HG03175 (cell line): ENCODE data around the gene ANXA8.

Experiments used
- ATAC-seq: cut with Tn5 transposase; IDR thresholded peaks from one replicate; pipeline ENCODE4 v1.9.1; 2021; ENCODE audit warnings: mild to moderate bottlenecking, moderate library complexity; ENCODE audit not compliant: unreplicated experiment

Gene ANXA8

DNA sequence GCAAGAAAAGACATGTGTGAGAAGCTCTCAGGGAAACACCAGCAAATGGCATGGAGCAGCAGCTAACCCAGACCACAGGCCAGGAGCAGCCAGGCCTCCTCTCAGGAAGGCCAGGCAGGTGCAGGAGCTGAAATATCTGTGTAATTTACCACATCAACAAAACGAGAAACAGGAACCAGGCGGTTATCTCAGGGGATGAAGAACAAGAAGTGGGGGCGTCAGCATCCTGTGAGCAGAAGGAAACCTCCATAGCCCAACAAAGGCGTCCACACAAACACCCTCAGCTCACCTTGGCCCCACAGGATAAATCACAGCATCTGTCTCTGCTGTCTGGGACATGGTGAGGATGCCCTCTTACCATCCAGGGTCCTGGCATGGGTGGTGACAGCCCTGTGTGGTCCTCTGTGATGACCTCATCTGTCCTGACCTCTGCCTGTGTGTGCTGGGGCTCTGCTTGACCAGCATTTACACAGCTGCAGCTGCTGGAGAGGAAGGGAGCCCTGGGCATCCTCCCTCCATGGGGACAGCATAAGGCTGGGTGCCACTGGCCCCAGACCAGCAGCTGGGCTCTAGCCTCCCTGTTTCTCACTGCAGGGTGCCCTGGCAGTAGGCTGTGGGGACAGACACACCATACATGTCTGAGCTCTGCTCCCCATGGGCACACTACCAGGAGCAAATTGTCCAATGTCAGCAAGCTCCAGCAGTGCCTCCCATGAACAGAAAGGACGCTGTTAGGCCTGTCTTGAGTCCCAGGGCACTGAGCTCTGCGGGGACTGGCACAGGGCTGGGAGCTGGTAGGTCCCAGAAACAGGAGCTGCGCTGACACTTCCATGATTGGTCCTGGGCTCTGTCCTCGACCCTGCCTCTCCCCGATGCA lies 34.6 kb downstream of the ANXA8 start:
- no peak for ATAC-seq

DNA sequence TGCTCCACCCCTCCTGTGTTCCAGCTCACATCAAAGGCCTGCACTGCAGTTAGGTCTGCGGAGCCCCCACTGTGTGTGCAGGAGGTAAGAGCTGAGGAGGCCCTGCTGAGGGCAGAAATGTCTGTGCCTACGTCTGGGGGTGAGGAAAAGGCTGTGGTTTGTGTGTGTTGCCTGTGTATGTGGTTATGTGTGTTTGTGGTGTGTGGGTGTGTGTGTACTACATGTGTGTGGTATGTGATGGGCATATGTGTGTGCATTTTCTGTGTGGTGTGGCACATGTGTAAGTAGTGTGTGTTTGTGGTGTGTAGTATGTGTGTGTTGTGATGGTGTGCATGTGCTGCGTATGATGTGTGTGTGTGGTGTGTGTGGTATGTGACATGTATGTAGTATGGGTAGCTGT lies 36.2 kb downstream of the ANXA8 start:
- no peak for ATAC-seq

DNA sequence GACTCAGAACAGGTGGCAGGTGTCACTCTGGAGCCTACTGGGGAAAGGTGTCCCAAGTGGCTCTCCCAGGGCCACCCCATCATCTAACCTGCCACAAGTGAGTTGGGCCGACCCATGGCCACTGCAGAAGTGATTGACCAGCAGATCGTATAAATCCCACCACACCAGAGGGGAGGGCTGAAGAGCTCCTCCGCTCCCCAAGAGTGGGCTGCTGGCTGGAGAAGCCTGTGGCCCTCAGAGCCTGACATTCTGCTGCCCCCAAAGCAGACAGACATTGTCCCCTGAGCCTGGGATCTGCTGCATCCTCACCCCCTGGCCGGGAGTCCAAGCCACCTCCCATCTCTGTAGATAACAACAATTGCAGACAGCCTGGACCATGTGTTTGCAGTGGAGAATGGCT lies 36.7 kb downstream of the ANXA8 start:
- no peak for ATAC-seq

DNA sequence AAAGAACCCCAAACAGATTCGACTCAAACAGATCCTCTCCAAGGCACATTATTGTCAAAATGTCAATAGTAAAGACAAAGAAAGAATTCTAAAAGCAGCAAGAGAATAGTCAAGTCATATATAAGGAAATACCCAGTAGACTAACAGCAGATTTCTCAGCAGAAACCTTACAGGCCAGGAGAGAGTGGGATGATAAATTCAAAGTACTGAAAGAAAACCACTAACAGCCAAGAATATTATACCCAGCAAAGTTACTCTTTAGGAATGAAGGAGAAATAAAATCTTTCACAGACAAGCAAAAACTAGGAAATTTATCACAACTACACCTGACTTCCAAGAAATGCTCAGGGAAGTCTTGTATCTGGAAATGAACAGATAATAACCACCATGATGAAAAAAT lies 38.2 kb downstream of the ANXA8 start:
- no peak for ATAC-seq

DNA sequence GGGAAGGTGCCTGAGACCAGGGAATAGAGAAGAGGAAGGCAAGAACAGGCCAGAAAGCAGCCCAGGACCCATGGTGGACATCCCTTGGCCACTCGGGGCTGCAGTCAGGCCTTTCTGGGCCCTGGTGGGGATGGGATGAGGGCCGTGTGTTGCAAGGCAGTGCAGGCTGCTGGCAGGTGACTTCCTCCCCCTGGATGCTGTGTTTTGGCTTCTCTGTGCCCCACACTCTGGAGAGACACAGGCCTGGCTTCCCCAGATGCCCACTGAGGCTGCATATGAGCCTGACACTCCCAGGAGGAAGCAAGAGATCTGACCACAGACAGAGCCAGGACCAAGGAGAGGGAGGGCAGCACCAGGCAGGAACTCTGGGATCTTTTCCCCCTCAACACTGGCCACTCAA lies 39.9 kb downstream of the ANXA8 start:
- no peak for ATAC-seq

DNA sequence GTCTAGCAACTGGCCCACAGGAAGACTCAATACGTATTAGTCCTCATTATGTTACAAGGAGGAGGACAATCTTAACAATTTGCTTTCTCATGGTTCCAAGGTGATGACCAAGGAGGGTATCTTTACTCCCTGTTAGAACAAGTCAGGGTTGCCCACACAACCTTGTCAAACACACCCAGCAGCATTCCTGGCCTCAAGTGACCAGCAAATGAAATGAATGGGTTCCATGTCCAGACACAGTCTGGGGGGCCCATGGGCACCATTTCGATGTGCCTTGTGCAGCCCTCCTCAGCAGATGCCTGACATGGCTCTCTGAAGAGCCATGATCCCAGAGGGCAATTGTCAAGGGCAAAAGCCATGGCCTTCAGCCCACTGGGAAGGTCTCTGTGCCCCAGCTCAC lies 40.8 kb downstream of the ANXA8 start:
- ATAC-seq, result no peak

DNA sequence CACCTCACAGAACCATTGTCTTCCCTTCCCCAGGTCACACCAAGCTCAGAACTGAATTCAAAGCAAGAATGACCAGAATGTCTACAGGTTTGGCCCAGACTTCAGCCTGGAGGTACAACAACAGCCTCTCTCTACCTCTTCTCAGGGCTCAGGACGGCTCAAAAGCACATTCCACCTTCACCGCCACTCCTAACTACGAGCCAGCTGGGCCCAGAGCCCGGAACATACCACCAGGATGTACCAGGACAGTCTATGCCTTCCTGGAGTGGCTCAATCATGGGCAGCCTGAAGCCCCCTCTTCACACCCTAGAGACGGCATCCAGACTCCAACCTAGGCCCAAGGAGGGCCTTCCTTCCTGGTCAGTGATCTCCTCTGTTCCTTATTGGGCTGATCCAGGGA lies 41.6 kb downstream of the ANXA8 start:
- ATAC-seq, result no peak

DNA sequence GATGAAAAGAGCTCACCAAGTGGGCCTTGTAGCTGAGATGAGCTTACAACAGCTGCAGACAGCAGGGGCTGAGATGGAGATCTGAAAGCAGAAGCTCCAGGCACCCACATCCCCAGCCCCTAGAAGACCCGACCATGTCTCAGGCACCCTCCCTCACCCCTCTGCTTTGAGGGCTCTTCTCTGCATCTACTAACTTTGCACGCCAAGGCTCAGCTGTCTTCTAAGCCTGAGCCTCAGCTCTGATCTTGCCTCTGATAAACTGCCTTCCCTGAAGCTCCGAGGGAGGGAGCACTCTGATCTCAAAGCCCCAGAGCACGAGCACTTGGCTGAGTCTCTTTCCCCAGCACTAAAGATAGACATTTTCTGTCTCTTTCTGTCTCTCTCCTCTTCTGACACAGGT lies 42.0 kb downstream of the ANXA8 start:
- no peak for ATAC-seq

DNA sequence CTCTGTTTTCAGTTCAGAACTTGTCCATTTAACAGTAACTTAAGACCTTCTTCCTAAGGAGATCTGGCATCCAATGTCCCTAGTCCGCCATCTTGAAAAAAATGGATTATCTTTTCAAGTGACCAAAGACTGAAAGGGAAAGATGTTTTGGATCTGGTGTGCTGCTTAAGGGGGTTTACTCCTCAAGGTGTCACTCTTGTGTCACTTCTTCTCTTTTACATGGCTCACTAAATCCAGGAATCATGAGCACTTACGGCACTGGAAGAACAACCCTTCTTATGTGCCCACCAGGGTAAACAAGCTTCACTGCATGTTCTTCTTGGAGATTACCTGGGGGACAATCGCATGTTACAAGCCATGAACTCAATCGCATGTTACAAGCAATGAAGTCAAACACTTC lies 43.7 kb downstream of the ANXA8 start:
- no peak for ATAC-seq

DNA sequence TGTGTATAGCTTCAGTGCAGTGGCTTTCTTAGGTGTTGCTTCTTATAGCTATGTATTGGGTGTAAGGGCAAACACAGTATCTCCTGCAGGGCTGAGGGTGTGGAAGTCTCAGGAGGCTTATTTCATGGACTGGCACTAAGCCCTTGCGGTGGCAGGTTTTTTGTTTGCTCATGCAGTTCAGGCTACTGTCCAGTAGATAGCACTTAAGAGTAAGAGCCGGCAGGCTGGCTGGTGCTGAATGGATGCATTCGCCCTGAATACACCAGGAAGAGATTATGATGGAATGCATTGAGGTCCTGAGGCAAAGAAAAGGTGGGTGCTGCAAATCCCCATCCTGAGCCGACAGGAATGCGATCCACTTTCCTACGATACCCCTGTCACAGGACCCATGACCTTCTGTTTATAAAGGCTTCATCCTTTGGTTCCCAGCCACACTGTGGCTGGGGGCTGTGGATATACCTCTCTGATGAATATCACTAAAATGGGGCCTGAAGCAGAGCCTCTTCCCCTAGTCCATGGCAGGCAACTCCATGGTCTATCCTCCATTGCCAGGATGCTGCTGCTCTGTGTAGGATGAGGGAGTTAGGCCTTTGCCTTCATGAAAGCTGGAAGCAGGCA lies 44.9 kb downstream of the ANXA8 start:
- no peak for ATAC-seq

DNA sequence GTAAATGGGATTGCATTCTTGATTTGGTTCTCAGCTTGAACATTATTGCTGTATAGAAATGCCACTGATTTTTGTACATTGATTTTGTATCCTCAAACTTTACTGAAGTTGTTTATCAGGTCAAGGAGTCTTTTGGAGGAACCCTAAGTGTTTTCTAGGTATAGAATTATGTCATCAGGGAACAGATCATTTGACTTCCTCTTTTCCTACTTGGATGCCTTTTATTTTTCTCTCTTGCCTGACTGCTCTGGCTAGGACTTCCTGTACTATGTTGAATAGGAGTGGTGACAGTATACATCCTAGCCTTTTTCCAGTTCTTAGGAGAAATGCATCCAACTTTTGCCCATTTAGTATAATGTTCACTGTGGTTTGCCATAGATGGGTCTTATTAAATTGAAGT lies 48.8 kb downstream of the ANXA8 start:
- no peak for ATAC-seq

DNA sequence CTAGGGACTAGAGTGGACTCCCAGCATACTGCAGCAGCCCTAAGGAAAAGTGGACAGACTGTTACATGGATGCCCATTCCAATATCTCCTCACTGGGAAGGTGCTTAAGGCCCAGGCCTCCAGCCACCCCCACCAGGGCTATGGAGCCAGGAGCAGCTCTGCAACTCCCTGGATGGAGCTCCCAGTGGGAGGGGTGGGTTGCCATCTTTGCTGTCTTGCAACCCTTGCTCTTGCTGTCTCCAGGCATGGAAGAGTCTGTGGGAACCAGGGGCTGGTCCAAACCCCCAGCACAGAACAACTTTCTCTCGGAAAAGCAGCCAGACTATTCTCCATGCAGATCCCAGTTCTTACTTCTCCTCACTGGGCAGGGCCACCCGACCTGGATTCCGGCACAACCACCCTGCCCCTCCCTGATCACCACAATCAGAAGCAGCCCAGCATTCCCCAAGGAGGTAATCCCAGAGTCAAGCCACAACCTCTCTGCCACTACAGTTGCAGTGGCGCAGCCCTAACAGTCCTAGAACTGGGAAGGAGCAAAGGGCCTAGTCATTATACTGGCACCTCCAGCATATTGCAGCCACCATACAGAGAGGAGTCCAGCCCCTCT lies 58.0 kb downstream of the ANXA8 start:
- ATAC-seq, result no peak

DNA sequence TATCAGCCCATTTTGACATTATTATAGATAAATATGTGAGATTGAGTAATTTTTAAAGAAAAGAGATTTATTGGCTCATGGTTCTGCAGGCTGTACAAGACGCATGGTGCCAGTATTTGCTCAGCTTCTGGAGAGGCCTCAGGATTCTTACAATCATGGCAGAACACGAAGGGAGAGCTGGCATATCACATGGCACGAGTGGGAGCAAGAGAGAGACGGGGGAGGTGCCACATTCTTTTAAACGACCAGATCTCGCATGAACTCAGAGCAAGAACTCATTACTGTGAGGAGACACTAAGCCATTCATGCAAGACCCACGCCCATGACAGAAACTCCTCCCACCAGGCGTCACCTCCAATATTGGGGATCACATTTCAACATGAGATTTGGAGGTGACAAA lies 59.7 kb downstream of the ANXA8 start:
- no peak for ATAC-seq

DNA sequence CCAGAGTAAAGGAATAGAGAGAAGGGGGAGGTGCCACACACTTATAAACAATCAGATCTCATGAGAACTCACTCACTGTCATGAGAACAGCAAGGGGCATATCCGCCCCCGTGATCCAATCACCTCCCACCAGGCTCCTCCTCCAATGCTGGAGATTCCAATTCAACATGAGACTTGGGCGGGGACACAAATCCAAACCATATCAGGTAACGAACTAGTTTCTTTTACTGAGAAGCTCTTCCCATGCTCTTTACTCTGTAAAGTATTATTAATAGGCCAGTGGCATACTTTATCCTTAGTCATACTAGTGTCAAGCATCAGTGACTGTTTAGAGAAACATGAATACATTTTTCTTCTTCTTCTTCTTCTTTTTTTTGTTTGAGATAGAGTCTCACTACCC lies 60.4 kb downstream of the ANXA8 start:
- ATAC-seq, result no peak

DNA sequence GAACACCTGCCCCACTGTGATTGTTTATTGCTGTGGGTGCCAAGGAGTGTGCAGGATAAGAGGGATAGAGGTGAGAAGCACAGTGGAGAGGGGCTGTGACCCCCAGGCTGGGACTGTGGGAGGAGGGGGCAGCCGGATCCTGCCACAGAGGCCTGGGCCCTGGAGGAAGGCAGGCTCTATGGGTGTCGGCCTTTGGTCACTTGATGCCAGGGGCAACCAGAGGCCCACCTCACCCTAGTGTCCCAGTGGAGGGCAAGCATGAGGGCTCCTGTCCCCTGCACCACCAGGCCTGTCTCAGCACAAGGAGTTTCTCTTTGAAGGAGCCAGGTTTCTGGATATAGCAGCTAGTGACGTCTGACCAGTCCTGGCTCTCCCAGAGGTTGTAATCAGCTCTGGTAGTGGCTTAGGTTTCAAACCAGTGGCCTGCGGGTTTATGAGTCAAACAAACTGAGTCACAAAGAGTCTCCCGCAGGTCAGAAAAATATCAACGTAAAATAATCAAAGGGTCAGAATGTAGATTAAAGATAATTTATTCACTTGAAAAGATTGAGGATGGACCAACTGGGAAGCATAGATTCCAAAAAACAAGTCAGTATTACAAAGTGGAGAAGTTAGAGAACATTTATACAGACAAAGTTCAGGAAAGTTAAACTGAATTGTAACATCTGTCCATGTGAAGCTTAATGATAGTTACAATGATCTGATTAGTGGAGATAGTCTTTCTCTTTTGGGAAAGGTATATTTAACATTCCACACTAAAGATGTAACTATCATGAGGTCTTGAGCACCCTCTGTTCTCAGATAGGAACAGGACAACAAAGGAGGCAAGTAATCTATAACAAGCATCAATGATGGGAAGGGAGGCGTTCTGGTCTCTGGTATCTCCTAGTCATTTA lies 62.6 kb downstream of the ANXA8 start:
- ATAC-seq, result no peak

DNA sequence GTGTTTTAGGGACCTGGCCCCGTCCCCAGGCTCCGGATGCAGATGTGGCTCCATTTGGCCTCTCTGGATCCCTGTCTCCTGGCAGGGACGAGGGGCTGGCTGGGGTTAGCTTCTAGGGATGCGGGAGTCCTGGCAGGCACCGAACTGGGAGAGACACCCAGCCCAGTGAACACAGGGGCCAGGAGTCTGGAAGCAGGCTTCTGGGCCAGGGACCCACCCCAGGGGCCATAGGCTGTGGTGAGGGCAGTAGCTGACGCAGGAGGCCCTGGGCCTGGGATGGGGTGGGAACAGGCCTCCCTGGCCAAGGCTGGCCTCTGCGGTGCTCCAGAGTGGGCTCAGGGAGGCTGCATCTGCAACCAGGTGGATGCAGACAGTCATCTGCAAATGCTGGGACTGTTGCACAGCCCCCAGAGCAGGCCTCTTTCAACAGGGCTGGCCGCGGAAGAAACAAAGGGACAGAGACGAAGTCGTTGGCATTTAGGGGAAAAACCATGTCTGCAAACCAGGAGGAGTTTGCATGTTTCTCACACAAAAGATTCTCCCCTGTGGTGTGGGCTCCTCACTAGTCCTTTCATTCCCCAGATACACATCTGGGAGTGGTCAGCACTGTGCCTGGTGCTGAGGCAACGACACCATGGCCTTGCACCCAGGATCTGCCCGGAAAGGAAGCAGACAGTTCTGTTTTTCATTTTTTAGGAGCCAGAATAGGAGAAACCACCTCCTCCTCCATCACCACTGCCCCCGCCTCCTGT lies 63.4 kb downstream of the ANXA8 start:
- ATAC-seq, result no peak

DNA sequence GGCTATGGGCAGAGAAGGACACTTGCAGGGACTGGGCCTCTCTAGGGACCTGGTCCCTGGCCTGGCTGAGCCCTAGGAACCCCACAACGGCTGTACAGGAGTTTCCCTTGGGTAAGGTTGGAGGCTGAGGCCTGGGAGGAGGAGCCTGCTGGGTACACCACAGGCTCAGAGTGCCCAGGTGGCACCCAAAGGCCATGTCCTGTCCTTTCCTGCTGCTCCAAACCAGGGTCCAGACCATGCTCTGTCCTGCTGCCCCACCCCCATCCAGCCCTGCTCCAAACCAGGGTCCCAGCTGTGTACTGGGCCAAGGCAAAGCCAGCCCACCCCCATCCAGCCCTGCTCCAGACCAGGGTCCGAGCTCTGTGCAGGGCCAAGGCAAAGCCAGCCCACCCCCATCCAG lies 64.5 kb downstream of the ANXA8 start:
- no peak for ATAC-seq

DNA sequence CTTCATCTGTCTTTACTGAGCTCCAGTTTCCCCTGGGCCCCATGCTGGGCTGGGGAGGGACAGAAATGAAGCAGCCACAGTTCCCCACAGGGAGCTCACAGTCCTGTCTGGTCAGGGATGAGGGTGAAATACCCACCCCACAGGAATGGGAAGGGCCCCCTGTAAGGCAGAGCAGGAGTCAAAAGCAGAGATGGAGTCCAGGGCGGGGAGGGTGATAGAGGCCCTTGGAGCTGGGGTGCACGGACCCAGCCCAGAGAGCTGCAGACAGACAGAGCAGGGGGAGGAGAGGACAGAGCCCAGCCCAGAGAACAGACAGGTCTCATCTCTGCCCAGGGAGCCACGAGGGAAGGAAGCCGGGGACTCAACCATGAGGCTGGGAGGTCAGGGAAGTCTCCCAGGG lies 64.9 kb downstream of the ANXA8 start:
- ATAC-seq, result no peak

DNA sequence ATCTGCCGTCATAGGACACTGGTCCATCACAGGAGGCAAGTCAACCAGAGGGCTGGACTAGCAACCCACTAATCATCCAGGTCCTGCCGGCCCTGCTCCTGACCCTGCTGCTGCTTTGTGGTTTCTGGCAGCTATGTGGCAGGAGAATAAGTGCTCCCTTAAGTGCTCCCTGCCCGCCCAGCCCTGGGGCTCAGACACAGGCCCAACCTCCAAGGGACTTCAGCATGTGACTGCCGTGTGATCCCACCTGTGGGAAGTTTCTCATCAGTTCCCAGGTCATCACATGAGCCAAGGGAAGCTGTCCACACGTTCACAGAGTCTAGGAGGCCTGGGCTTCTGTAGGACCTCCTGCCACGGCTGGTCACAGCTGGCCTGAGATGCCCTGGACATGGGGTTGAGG lies 65.6 kb downstream of the ANXA8 start:
- no peak for ATAC-seq
